CD14-positive monocyte (primary cell): Measurements from ENCODE around the gene GPR156. TPM values are rescaled to one million over a fixed set of nuclear protein-coding genes. Genes with fewer than 3 reads are reported as not detected.

Experiments
- DNase-seq, 3 donors: peaks; one replicate each; pipeline ENCODE4 v3.0.0-alpha.2; 2011 to 2022
- H2AFZ ChIP-seq: 2 replicates; pipeline ENCODE4 v1.6.0; 2012; ENCODE audit warnings: mild to moderate bottlenecking, low read depth, low read length, inconsistent platforms; ENCODE audit not compliant: insufficient read depth, poor library complexity, severe bottlenecking
- H3K27ac ChIP-seq, 2 donors: 1 replicate in 1 of 2; 2 replicates in 1 of 2; pipeline ENCODE4 v1.5.1; 2012 to 2013; ENCODE audit warnings: low read length in 2 of 2, control low read depth in 1 of 2, inconsistent platforms in 1 of 2, low read depth in 1 of 2, mild to moderate bottlenecking in 1 of 2
- H3K27me3 ChIP-seq, 2 donors: one replicate each; pipeline versions ENCODE4 v1.6.0 to v1.6.1; 2011 to 2013; ENCODE audit warnings: low read length in 2 of 2; ENCODE audit not compliant: control insufficient read depth in 2 of 2, insufficient read depth in 2 of 2
- H3K36me3 ChIP-seq, 2 donors: replicated peaks in 1 of 2; 1 replicate in 1 of 2; 2 replicates in 1 of 2; pipeline versions ENCODE4 v1.5.1 to v1.6.1; 2012 to 2013; ENCODE audit warnings: low read length in 2 of 2, control low read depth in 1 of 2, inconsistent platforms in 1 of 2, mild to moderate bottlenecking in 1 of 2; ENCODE audit not compliant: insufficient read depth in 2 of 2, control insufficient read depth in 1 of 2
- H3K4me1 ChIP-seq, 2 donors: 1 replicate in 1 of 2; 2 replicates in 1 of 2; pipeline versions ENCODE4 v1.5.1 to v1.6.1; 2012 to 2013; ENCODE audit warnings: low read length in 2 of 2, control low read depth in 1 of 2, inconsistent platforms in 1 of 2, mild to moderate bottlenecking in 1 of 2, moderate library complexity in 1 of 2; ENCODE audit not compliant: insufficient read depth in 2 of 2, control insufficient read depth in 1 of 2
- H3K4me2 ChIP-seq: replicated peaks from 2 replicates; pipeline ENCODE3; 2012; ENCODE audit warnings: low read length, moderate library complexity, mild to moderate bottlenecking; ENCODE audit not compliant: poor library complexity, severe bottlenecking; ENCODE audit errors: extremely low read depth
- H3K4me3 ChIP-seq, 3 experiments: fragments of 200-600 bp in 1 of 3; sonication (generic) in 1 of 3; replicated peaks in 1 of 3; 1 replicate in 2 of 3; 2 replicates in 1 of 3; pipeline ENCODE4 v1.5.1; 2011 to 2013; ENCODE audit warnings: low read length in 3 of 3, mild to moderate bottlenecking in 3 of 3, control low read depth in 2 of 3, low read depth in 2 of 3, inconsistent platforms in 1 of 3, moderate library complexity in 1 of 3
- H3K79me2 ChIP-seq: 2 replicates; pipeline ENCODE4 v1.6.0; 2012; ENCODE audit warnings: mild to moderate bottlenecking, control low read depth, inconsistent platforms, low read length, moderate library complexity; ENCODE audit not compliant: insufficient read depth
- H3K9ac ChIP-seq: 2 replicates; pipeline ENCODE4 v1.6.0; 2017; ENCODE audit warnings: low read length, mild to moderate bottlenecking; ENCODE audit not compliant: insufficient read depth, poor library complexity, severe bottlenecking
- H3K9me3 ChIP-seq, 2 donors: replicated peaks in 1 of 2; 1 replicate in 1 of 2; 2 replicates in 1 of 2; pipeline versions ENCODE4 v1.5.1 to v1.6.1; 2012 to 2013; ENCODE audit warnings: low read length in 2 of 2, control low read depth in 1 of 2; ENCODE audit not compliant: control insufficient read depth in 1 of 2, insufficient read depth in 1 of 2
- H4K20me1 ChIP-seq: 2 replicates; pipeline ENCODE4 v1.6.0; 2012; ENCODE audit warnings: mild to moderate bottlenecking, low read length, control low read depth, moderate library complexity; ENCODE audit not compliant: insufficient read depth
- H3K27ac Mint-ChIP-seq, 7 donors: one replicate each; pipeline ENCODE4 v1.8.0; 2020; ENCODE audit warnings: mild to moderate bottlenecking in 7 of 7, mixed read lengths in 7 of 7, moderate library complexity in 6 of 7, inconsistent platforms in 2 of 7
- H3K27me3 Mint-ChIP-seq, 3 donors: one replicate each; pipeline ENCODE4 v1.8.0; 2021 to 2022; ENCODE audit warnings: low read depth in 3 of 3, mild to moderate bottlenecking in 3 of 3, mixed read lengths in 3 of 3, moderate library complexity in 3 of 3, inconsistent platforms in 1 of 3
- H3K36me3 Mint-ChIP-seq, 2 donors: one replicate each; pipeline ENCODE4 v1.8.0; 2020; ENCODE audit warnings: mixed read lengths in 2 of 2, inconsistent platforms in 1 of 2, mild to moderate bottlenecking in 1 of 2
- H3K4me1 Mint-ChIP-seq: one replicate; pipeline ENCODE4 v1.8.0; 2020; ENCODE audit warnings: mild to moderate bottlenecking, mixed read lengths
- H3K4me3 Mint-ChIP-seq, 2 donors: one replicate each; pipeline ENCODE4 v1.8.0; 2020; ENCODE audit warnings: mild to moderate bottlenecking in 2 of 2, mixed read lengths in 2 of 2, moderate library complexity in 1 of 2
- H3K9me3 Mint-ChIP-seq, 7 donors: one replicate each; pipeline ENCODE4 v1.8.0; 2020 to 2022; ENCODE audit warnings: mixed read lengths in 7 of 7, mild to moderate bottlenecking in 6 of 7, moderate library complexity in 6 of 7, inconsistent platforms in 2 of 7
- CTCF ChIP-seq: fragments of 200-600 bp; IDR thresholded peaks from one replicate; pipeline ENCODE4 v1.8.0; 2022; ENCODE audit warnings: antibody characterized with exemption, mild to moderate bottlenecking
- WGBS: methylation state at CpG from one replicate; pipeline ENCODE4 v1.1.5; 2013; ENCODE audit warnings: missing lambda C conversion rate; ENCODE audit not compliant: insufficient coverage; 5-methylcytosine and 5-hydroxymethylcytosine counted together
- intact Hi-C, 2 donors: fragments of 100-400 bp; cut with micrococcal nuclease; formaldehyde crosslinking; loops; one replicate each; pipeline versions ENCODE4 v1.15.0 to v1.15.1; 2023
- polyA plus RNA-seq, 3 donors: library from polyadenylated mRNA; depleted of rRNA in 1 of 3; unstranded in 2 of 3; stranded (reverse) in 1 of 3; fragments of 300-500 nt in 2 of 3; fragments of >200 nt in 1 of 3; fragmentation: Illumina TruSeq in 2 of 3; gene quantifications; 1 replicate in 2 of 3; 2 replicates in 1 of 3; pipeline ENCODE4 v1.2.3, GENCODE V29; 2012 to 2021

Gene GPR156
- polyA plus RNA-seq, 3 donors: not detected

GRCh38 chr3:120214176-120214575 is 70.8 kb downstream of the GPR156 start:
- H3K4me1 Mint-ChIP-seq: peaks cover 10% of the 10 kb centered on the region
- Histone ChIP-seq H3K4me2 (no peak overlapping the region), H4K20me1 (no peaks in the 10 kb centered on the region), H3K27me3 (no peaks in the 10 kb centered on the region), H2AFZ (peak overlapping the region; percentile 6), H3K4me3 (no peak overlapping the region), H3K79me2 (no peaks in the 10 kb centered on the region), H3K36me3 (no peaks in the 10 kb centered on the region), H3K27ac (no peak overlapping the region), H3K4me1 (peaks cover 8 to 12% of the 10 kb centered on the region in 2 donors), H3K9me3 (no peaks in the 10 kb centered on the region), H3K9ac (no peak overlapping the region)
- WGBS: 94% methylated on average over 4 of the region's 4 CpGs
- peaks cover 0 to 4% (median 0%) of the 10 kb centered on the region in 3 donors for H3K27me3 Mint-ChIP-seq
- H3K36me3 Mint-ChIP-seq: no peaks in the 10 kb centered on the region
- H3K9me3 Mint-ChIP-seq: peaks cover 0 to 6% (median 0%) of the 10 kb centered on the region in 7 donors
- DNase-seq: no peak
- intact Hi-C loops: no loop called here
- H3K4me3 Mint-ChIP-seq: no peak overlapping the region
- no peak for TF ChIP-seq CTCF
- no peak overlapping the region for H3K27ac Mint-ChIP-seq

- Histone ChIP-seq H3K9me3 (no peaks in the 10 kb centered on the region), H3K4me1 (peaks cover 8 to 12% of the 10 kb centered on the region in 2 donors), H3K36me3 (no peaks in the 10 kb centered on the region), H2AFZ (no peak overlapping the region), H3K4me3 (no peak overlapping the region), H3K79me2 (no peaks in the 10 kb centered on the region), H3K9ac (no peak overlapping the region), H3K27ac (no peak overlapping the region), H4K20me1 (no peaks in the 10 kb centered on the region), H3K4me2 (no peak overlapping the region), H3K27me3 (no peaks in the 10 kb centered on the region)
- intact Hi-C loops: no loop called here
- H3K4me1 Mint-ChIP-seq: peaks cover 10% of the 10 kb centered on the region
- WGBS: no CpG with 5 or more reads among the region's 1 CpG
- no peak overlapping the region for H3K4me3 Mint-ChIP-seq
- H3K27ac Mint-ChIP-seq: no peak overlapping the region
- no peak for TF ChIP-seq CTCF
- no peak for DNase-seq
- H3K27me3 Mint-ChIP-seq: no peaks in the 10 kb centered on the region
- peaks cover 0 to 3% (median 0%) of the 10 kb centered on the region in 7 donors for H3K9me3 Mint-ChIP-seq
- H3K36me3 Mint-ChIP-seq: no peaks in the 10 kb centered on the region
Measured at GRCh38 chr3:120212505-120212904, 72.5 kb downstream of the GPR156 start.
